Spinal cord (tissue), 10 donors: ENCODE results near the gene ATF6. TPM values are rescaled to one million over a fixed set of nuclear protein-coding genes. Genes with fewer than 3 reads are reported as not detected.

Experiments used
- DNase-seq, 6 donors: peaks; one replicate each; pipeline versions ENCODE4 v3.0.0 to v3.0.0-alpha.2; 2013 to 2015; ENCODE audit warnings: low spot score in 6 of 6, low read depth in 4 of 6
- H3K27ac ChIP-seq: one replicate; pipeline ENCODE4 v1.5.1; 2013; ENCODE audit warnings: low read depth, low read length, control low read depth
- H3K27me3 ChIP-seq: one replicate; pipeline ENCODE4 v1.6.1; 2013; ENCODE audit warnings: low read length; ENCODE audit not compliant: control insufficient read depth, insufficient read depth
- H3K36me3 ChIP-seq: one replicate; pipeline ENCODE4 v1.6.1; 2013; ENCODE audit warnings: low read length; ENCODE audit not compliant: control insufficient read depth, insufficient read depth
- H3K4me1 ChIP-seq: one replicate; pipeline ENCODE4 v1.6.1; 2013; ENCODE audit warnings: low read length; ENCODE audit not compliant: control insufficient read depth, insufficient read depth
- H3K4me3 ChIP-seq: one replicate; pipeline ENCODE4 v1.5.1; 2013; ENCODE audit warnings: low read depth, low read length, control low read depth
- H3K9me3 ChIP-seq: one replicate; pipeline ENCODE4 v1.6.1; 2013; ENCODE audit warnings: low read length; ENCODE audit not compliant: control insufficient read depth, insufficient read depth
- WGBS: methylation state at CpG from one replicate; pipeline ENCODE4 v1.1.5; 2013; ENCODE audit warnings: missing lambda C conversion rate; ENCODE audit not compliant: insufficient coverage; 5-methylcytosine and 5-hydroxymethylcytosine counted together
- long read RNA-seq, 4 donors: transcript quantifications; one replicate each; lab custom pipeline, GENCODE V29; 2026
- polyA plus RNA-seq, 2 donors: library from polyadenylated mRNA; unstranded; fragments of 120-200 nt; gene quantifications; one replicate each; pipeline ENCODE4 v1.2.1, GENCODE V29; 2013; ENCODE audit not compliant: insufficient read length in 2 of 2
- total RNA-seq, 2 donors: library from RNA; depleted of rRNA in 1 of 2; stranded (reverse); fragments of 120-200 nt in 1 of 2; fragments of >200 nt in 1 of 2; gene quantifications; one replicate each; pipeline versions ENCODE4 v1.2.3 to v1.2.4, GENCODE V29; 2013 to 2014
- donor health status: healthy.

Gene ATF6
- 10 to 100 TPM; 27.2 to 41.1 TPM for total RNA-seq
- polyA plus RNA-seq, result 10 to 100 TPM; 18.6 to 21.8 TPM
- long read RNA-seq, donor 1, full-length matches to known transcripts, result 6 of 13 reads
- long read RNA-seq, donor 1, partial matches to known transcripts, result 7 of 13 reads
- long read RNA-seq, donor 1, other reads (novel, unspliced or antisense), result 0 of 13 reads
- long read RNA-seq, donor 2, full-length matches to known transcripts, result 2 of 2 reads
- long read RNA-seq, donor 2, partial matches to known transcripts, result 0 of 2 reads
- long read RNA-seq, donor 2, other reads (novel, unspliced or antisense), result 0 of 2 reads
- long read RNA-seq, donor 3, full-length matches to known transcripts, result 1 of 1 reads
- long read RNA-seq, donor 3, partial matches to known transcripts, result 0 of 1 reads
- long read RNA-seq, donor 3, other reads (novel, unspliced or antisense), result 0 of 1 reads
- long read RNA-seq, donor 4, full-length matches to known transcripts, result 4 of 30 reads
- long read RNA-seq, donor 4, partial matches to known transcripts, result 26 of 30 reads
- long read RNA-seq, donor 4, other reads (novel, unspliced or antisense), result 0 of 30 reads

GRCh38 chr1:161766102-161766981, at the start of gene ATF6:
Gene ATF6 (plus strand): TSS chr1:161766320. CDS start chr1:161766361, 41 bp downstream.
- WGBS, result 0% methylated on average over 27 of the region's 35 CpGs
- no peaks in the 10 kb centered on the region for H3K27me3 ChIP-seq
- H3K9me3 ChIP-seq, result no peaks in the 10 kb centered on the region
- DNase-seq, result peak; percentile 84 to 97 (median 91)
- H3K36me3 ChIP-seq, result no peaks in the 10 kb centered on the region
- peak within 1 kb of the TSS; percentile 86 for H3K27ac ChIP-seq
- H3K4me1 ChIP-seq, result peaks cover 7% of the 10 kb centered on the region
- H3K4me3 ChIP-seq, result peak within 1 kb of the TSS; percentile 64

GRCh38 chr1:161718559-161719324, 47.4 kb upstream of the ATF6 start:
- 95% methylated on average over 3 of the region's 8 CpGs for WGBS
- Histone ChIP-seq H3K4me1 (no peaks in the 10 kb centered on the region), H3K4me3 (no peak overlapping the region), H3K27me3 (peaks cover 4% of the 10 kb centered on the region), H3K9me3 (no peaks in the 10 kb centered on the region), H3K36me3 (no peaks in the 10 kb centered on the region), H3K27ac (no peak overlapping the region)
- no peak for DNase-seq

- no peak for DNase-seq
- no peaks in the 10 kb centered on the region for H3K9me3 ChIP-seq
- peaks cover 4% of the 10 kb centered on the region for H3K27me3 ChIP-seq
- no peaks in the 10 kb centered on the region for H3K4me1 ChIP-seq
- WGBS, result 100% methylated on average over 1 of the region's 1 CpG
- no peaks in the 10 kb centered on the region for H3K36me3 ChIP-seq
- no peak overlapping the region for H3K4me3 ChIP-seq
- no peak overlapping the region for H3K27ac ChIP-seq
Observed at GRCh38 chr1:161719325-161719611, 46.9 kb upstream of the ATF6 start.

- Histone ChIP-seq H3K36me3 (no peaks in the 10 kb centered on the region), H3K4me1 (peaks cover 4% of the 10 kb centered on the region), H3K9me3 (no peaks in the 10 kb centered on the region), H3K27ac (no peak overlapping the region), H3K4me3 (no peak overlapping the region), H3K27me3 (peaks cover 4% of the 10 kb centered on the region)
- no peak for DNase-seq
- no CpG with 5 or more reads among the region's 1 CpG for WGBS
Observed at GRCh38 chr1:161720422-161720821, 45.7 kb upstream of the ATF6 start.

- Histone ChIP-seq H3K36me3 (no peaks in the 10 kb centered on the region), H3K4me1 (peaks cover 11% of the 10 kb centered on the region), H3K27me3 (peaks cover 4% of the 10 kb centered on the region), H3K9me3 (no peaks in the 10 kb centered on the region), H3K27ac (no peak within 1 kb of the TSS), H3K4me3 (no peak within 1 kb of the TSS)
- DNase-seq, result no peak
- 100% methylated on average over 1 of the region's 4 CpGs for WGBS
Observed at GRCh38 chr1:161720956-161721737, 45.0 kb upstream of the ATF6 start, which contains the start of gene FCRLB. Gene FCRLB (plus strand): TSS chr1:161721544. CDS start chr1:161722673, 1,129 bp downstream.

GRCh38 chr1:161721738-161722343, 44.3 kb upstream of the ATF6 start:
- H3K4me3 ChIP-seq, result no peak overlapping the region
- no peak overlapping the region for H3K27ac ChIP-seq
- H3K4me1 ChIP-seq, result peaks cover 14% of the 10 kb centered on the region
- no peak for DNase-seq
- H3K9me3 ChIP-seq, result no peaks in the 10 kb centered on the region
- H3K27me3 ChIP-seq, result peaks cover 4% of the 10 kb centered on the region
- H3K36me3 ChIP-seq, result no peaks in the 10 kb centered on the region
- WGBS, result 79% methylated on average over 8 of the region's 8 CpGs

- Histone ChIP-seq H3K4me1 (peaks cover 17% of the 10 kb centered on the region), H3K4me3 (no peak overlapping the region), H3K27ac (no peak overlapping the region), H3K27me3 (peaks cover 4% of the 10 kb centered on the region), H3K36me3 (no peaks in the 10 kb centered on the region), H3K9me3 (no peaks in the 10 kb centered on the region)
- 100% methylated on average over 1 of the region's 1 CpG for WGBS
- DNase-seq, result no peak
Observed at GRCh38 chr1:161722406-161722805, 43.7 kb upstream of the ATF6 start.

- Histone ChIP-seq H3K4me1 (peaks cover 18% of the 10 kb centered on the region), H3K36me3 (no peaks in the 10 kb centered on the region), H3K4me3 (no peak overlapping the region), H3K27ac (no peak overlapping the region), H3K27me3 (peaks cover 4% of the 10 kb centered on the region), H3K9me3 (no peaks in the 10 kb centered on the region)
- WGBS, result 77% methylated on average over 7 of the region's 8 CpGs
- DNase-seq, result no peak
Observed at GRCh38 chr1:161723459-161724141, 42.5 kb upstream of the ATF6 start.
